T-helper 22 cell (primary cell): Measurements from ENCODE around the gene MYL6.
"Not testable (repeated sequence)": the region's sequence is repeated elsewhere in the genome, so short reads cannot be mapped to it uniquely, and the experiment has no call there.

Experiments
- DNase-seq: peaks from one replicate; pipeline ENCODE4 v3.0.0-alpha.2; 2020; ENCODE audit warnings: low read depth

MYL6 gene

GRCh38 chr12:56189918-56190694, 31.9 kb downstream of the MYL6 start:
- DNase-seq, result peak; percentile 49

GRCh38 chr12:56190695-56191155, 32.6 kb downstream of the MYL6 start:
- DNase-seq, result no peak

GRCh38 chr12:56192582-56192981, 34.4 kb downstream of the MYL6 start:
- DNase-seq, result no peak

- peak; percentile 38 for DNase-seq
Observed at GRCh38 chr12:56193025-56193578, 34.9 kb downstream of the MYL6 start.

GRCh38 chr12:56196818-56197550, 38.8 kb downstream of the MYL6 start:
- not testable (repeated sequence) for DNase-seq

GRCh38 chr12:56197921-56198635, 39.9 kb downstream of the MYL6 start:
- no peak for DNase-seq

GRCh38 chr12:56198836-56199235, 40.7 kb downstream of the MYL6 start:
- DNase-seq, result no peak

GRCh38 chr12:56202366-56202765, 44.2 kb downstream of the MYL6 start:
- no peak for DNase-seq

GRCh38 chr12:56202838-56203237, 44.7 kb downstream of the MYL6 start:
- no peak for DNase-seq

- DNase-seq, result no peak
Observed at GRCh38 chr12:56204275-56204674, 46.1 kb downstream of the MYL6 start.

GRCh38 chr12:56205445-56205844, 47.3 kb downstream of the MYL6 start:
- no peak for DNase-seq

- DNase-seq, result no peak
Observed at GRCh38 chr12:56206452-56207166, 48.5 kb downstream of the MYL6 start.

- no peak for DNase-seq
Observed at GRCh38 chr12:56208006-56208405, 49.8 kb downstream of the MYL6 start.
